ENCODE measurements around the gene YES1. TPM values are rescaled to one million over a fixed set of nuclear protein-coding genes. Genes with fewer than 3 reads are reported as not detected.

YES1 gene
- total and polyA plus RNA-seq, 2 of the 8 experiments (the other 6 are each of a cell fraction or from before 2014, with no cell fraction given), result 14.8 to 94.3 TPM

DNA sequence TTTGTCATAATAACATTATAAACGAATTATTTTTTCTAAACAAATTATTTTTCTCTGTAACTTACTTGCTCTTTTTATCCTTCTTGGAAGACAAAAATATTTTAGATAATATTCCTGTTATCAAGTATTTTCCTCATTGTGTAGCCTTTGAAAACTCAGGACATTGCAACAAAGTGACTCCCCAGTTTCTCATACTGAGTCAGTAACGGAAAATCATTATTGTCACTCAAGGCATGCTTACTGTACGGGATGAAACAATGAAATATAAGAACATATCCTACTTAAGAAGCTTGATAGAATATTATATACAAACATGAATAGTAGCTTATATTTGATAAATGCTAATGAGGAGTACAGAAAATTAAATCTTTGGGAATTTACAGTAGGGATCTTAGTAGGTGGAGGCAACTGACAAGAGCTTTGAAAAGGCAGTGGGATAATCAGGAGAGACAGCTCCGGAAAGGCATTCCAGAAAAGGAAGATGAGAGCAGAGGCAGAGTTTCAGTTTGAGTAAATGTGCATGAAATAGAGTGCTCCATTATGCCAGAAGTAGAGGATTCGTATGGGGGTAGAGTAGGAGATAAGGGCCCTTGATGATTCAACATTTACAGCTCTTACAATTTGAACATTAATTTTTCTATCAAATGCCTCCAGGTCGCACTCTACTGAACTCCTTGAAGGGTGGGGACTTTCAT, 14.0 kb upstream of the YES1 start (continued):
- TF ChIP-seq, protein P1, sequence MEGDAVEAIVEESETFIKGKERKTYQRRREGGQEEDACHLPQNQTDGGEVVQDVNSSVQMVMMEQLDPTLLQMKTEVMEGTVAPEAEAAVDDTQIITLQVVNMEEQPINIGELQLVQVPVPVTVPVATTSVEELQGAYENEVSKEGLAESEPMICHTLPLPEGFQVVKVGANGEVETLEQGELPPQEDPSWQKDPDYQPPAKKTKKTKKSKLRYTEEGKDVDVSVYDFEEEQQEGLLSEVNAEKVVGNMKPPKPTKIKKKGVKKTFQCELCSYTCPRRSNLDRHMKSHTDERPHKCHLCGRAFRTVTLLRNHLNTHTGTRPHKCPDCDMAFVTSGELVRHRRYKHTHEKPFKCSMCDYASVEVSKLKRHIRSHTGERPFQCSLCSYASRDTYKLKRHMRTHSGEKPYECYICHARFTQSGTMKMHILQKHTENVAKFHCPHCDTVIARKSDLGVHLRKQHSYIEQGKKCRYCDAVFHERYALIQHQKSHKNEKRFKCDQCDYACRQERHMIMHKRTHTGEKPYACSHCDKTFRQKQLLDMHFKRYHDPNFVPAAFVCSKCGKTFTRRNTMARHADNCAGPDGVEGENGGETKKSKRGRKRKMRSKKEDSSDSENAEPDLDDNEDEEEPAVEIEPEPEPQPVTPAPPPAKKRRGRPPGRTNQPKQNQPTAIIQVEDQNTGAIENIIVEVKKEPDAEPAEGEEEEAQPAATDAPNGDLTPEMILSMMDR (IDR thresholded peaks at IDR 0.05; ENCODE audit: control extremely low read depth in 1 of 3, insufficient read depth in 1 of 3, low read depth in 1 of 3, low read length in 3 of 3), result no peak
- no peak for TF ChIP-seq CTBP2 (IDR thresholded peaks at IDR 0.05; ENCODE audit: borderline replicate concordance, insufficient read depth, insufficient read length, low read length)
- TF ChIP-seq ATF2 (IDR thresholded peaks at IDR 0.05; ENCODE audit: low read length), result no peak
- TF ChIP-seq BCL11A (IDR thresholded peaks at IDR 0.05; ENCODE audit: low read depth in 2 of 2, low read length in 2 of 2), result no peak
